ENCODE data around the gene ZRANB1.

ZRANB1 gene

GRCh38 chr10:125012851-125013528, 71.1 kb downstream of the ZRANB1 start:
- Histone ChIP-seq H2AFZ (ENCODE audit: low read length, unreplicated experiment) (no peak overlapping the region), H3K79me2 (ENCODE audit: control insufficient read depth, insufficient read depth, low read length, unreplicated experiment) (peaks cover 35% of the 10 kb centered on the region), H3K4me3 (ENCODE audit: low read depth, low read length) (no peak overlapping the region), H3K36me3 (ENCODE audit: insufficient read depth, low read length) (no peaks in the 10 kb centered on the region), H3K4me1 (ENCODE audit: control insufficient read depth, insufficient read depth, low read length, unreplicated experiment) (peaks cover 21% of the 10 kb centered on the region), H3K27me3 (ENCODE audit: insufficient read depth, low read length) (no peaks in the 10 kb centered on the region), H3K27ac (ENCODE audit: low read depth, low read length) (no peak overlapping the region)

GRCh38 chr10:125013529-125013872, 71.6 kb downstream of the ZRANB1 start:
- no peaks in the 10 kb centered on the region for H3K36me3 ChIP-seq (ENCODE audit: insufficient read depth, low read length)
- no peak overlapping the region for H2AFZ ChIP-seq (ENCODE audit: low read length, unreplicated experiment)
- H3K79me2 ChIP-seq (ENCODE audit: control insufficient read depth, insufficient read depth, low read length, unreplicated experiment) = peaks cover 36% of the 10 kb centered on the region
- H3K27ac ChIP-seq (ENCODE audit: low read depth, low read length) = no peak overlapping the region
- no peak overlapping the region for H3K4me3 ChIP-seq (ENCODE audit: low read depth, low read length)
- peaks cover 21% of the 10 kb centered on the region for H3K4me1 ChIP-seq (ENCODE audit: control insufficient read depth, insufficient read depth, low read length, unreplicated experiment)
- H3K27me3 ChIP-seq (ENCODE audit: insufficient read depth, low read length) = no peaks in the 10 kb centered on the region

- Histone ChIP-seq H3K4me1 (ENCODE audit: control insufficient read depth, insufficient read depth, low read length, unreplicated experiment) (peaks cover 21% of the 10 kb centered on the region), H3K36me3 (ENCODE audit: insufficient read depth, low read length) (no peaks in the 10 kb centered on the region), H2AFZ (ENCODE audit: low read length, unreplicated experiment) (no peak overlapping the region), H3K27me3 (ENCODE audit: insufficient read depth, low read length) (no peaks in the 10 kb centered on the region), H3K79me2 (ENCODE audit: control insufficient read depth, insufficient read depth, low read length, unreplicated experiment) (peaks cover 43% of the 10 kb centered on the region), H3K27ac (ENCODE audit: low read depth, low read length) (no peak overlapping the region), H3K4me3 (ENCODE audit: low read depth, low read length) (no peak overlapping the region)
These were observed 72.3 kb downstream of the ZRANB1 start for GRCh38 chr10:125014086-125014830.

GRCh38 chr10:125014836-125015355, 73.0 kb downstream of the ZRANB1 start:
- no peak overlapping the region for H3K4me3 ChIP-seq (ENCODE audit: low read depth, low read length)
- H2AFZ ChIP-seq (ENCODE audit: low read length, unreplicated experiment) = no peak overlapping the region
- no peak overlapping the region for H3K27ac ChIP-seq (ENCODE audit: low read depth, low read length)
- H3K4me1 ChIP-seq (ENCODE audit: control insufficient read depth, insufficient read depth, low read length, unreplicated experiment) = peaks cover 21% of the 10 kb centered on the region
- no peaks in the 10 kb centered on the region for H3K27me3 ChIP-seq (ENCODE audit: insufficient read depth, low read length)
- H3K36me3 ChIP-seq (ENCODE audit: insufficient read depth, low read length) = peaks cover 5% of the 10 kb centered on the region; the same call in 1 of the 2 replicates
- H3K79me2 ChIP-seq (ENCODE audit: control insufficient read depth, insufficient read depth, low read length, unreplicated experiment) = peaks cover 50% of the 10 kb centered on the region

GRCh38 chr10:125015356-125015944, 73.5 kb downstream of the ZRANB1 start:
- peaks cover 54% of the 10 kb centered on the region for H3K79me2 ChIP-seq (ENCODE audit: control insufficient read depth, insufficient read depth, low read length, unreplicated experiment)
- H3K27ac ChIP-seq (ENCODE audit: low read depth, low read length) = no peak overlapping the region

GRCh38 chr10:125016123-125016522, 74.2 kb downstream of the ZRANB1 start:
- H3K79me2 ChIP-seq (ENCODE audit: control insufficient read depth, insufficient read depth, low read length, unreplicated experiment) = peaks cover 61% of the 10 kb centered on the region
- peak overlapping the region; percentile 48 for H3K27ac ChIP-seq (ENCODE audit: low read depth, low read length)
- H3K27me3 ChIP-seq (ENCODE audit: insufficient read depth, low read length) = no peaks in the 10 kb centered on the region
- no peak overlapping the region for H2AFZ ChIP-seq (ENCODE audit: low read length, unreplicated experiment)
- H3K4me1 ChIP-seq (ENCODE audit: control insufficient read depth, insufficient read depth, low read length, unreplicated experiment) = peaks cover 21% of the 10 kb centered on the region
- H3K4me3 ChIP-seq (ENCODE audit: low read depth, low read length) = no peak overlapping the region
- H3K36me3 ChIP-seq (ENCODE audit: insufficient read depth, low read length) = peaks cover 16% of the 10 kb centered on the region; the same call in 1 of the 2 replicates

More at GRCh38 chr10:125015356-125015944, 73.5 kb downstream of the ZRANB1 start:
- Histone ChIP-seq H3K36me3 (ENCODE audit: insufficient read depth, low read length) (peaks cover 10% of the 10 kb centered on the region; the same call in 1 of the 2 replicates), H2AFZ (ENCODE audit: low read length, unreplicated experiment) (no peak overlapping the region), H3K27me3 (ENCODE audit: insufficient read depth, low read length) (no peaks in the 10 kb centered on the region), H3K4me3 (ENCODE audit: low read depth, low read length) (no peak overlapping the region), H3K4me1 (ENCODE audit: control insufficient read depth, insufficient read depth, low read length, unreplicated experiment) (peaks cover 21% of the 10 kb centered on the region)

- H3K4me3 ChIP-seq (ENCODE audit: low read depth, low read length) = no peak overlapping the region
- H3K27me3 ChIP-seq (ENCODE audit: insufficient read depth, low read length) = no peaks in the 10 kb centered on the region
- peaks cover 17% of the 10 kb centered on the region; the same call in 1 of the 2 replicates for H3K36me3 ChIP-seq (ENCODE audit: insufficient read depth, low read length)
- peaks cover 67% of the 10 kb centered on the region for H3K79me2 ChIP-seq (ENCODE audit: control insufficient read depth, insufficient read depth, low read length, unreplicated experiment)
- H3K4me1 ChIP-seq (ENCODE audit: control insufficient read depth, insufficient read depth, low read length, unreplicated experiment) = peaks cover 21% of the 10 kb centered on the region
- H3K27ac ChIP-seq (ENCODE audit: low read depth, low read length) = peak overlapping the region; percentile 48
- no peak overlapping the region for H2AFZ ChIP-seq (ENCODE audit: low read length, unreplicated experiment)
These were observed 74.8 kb downstream of the ZRANB1 start for GRCh38 chr10:125016611-125017202.

- peaks cover 17% of the 10 kb centered on the region; the same call in 1 of the 2 replicates for H3K36me3 ChIP-seq (ENCODE audit: insufficient read depth, low read length)
- H3K79me2 ChIP-seq (ENCODE audit: control insufficient read depth, insufficient read depth, low read length, unreplicated experiment) = peaks cover 64% of the 10 kb centered on the region
- no peak overlapping the region for H3K27ac ChIP-seq (ENCODE audit: low read depth, low read length)
- no peaks in the 10 kb centered on the region for H3K27me3 ChIP-seq (ENCODE audit: insufficient read depth, low read length)
- peaks cover 21% of the 10 kb centered on the region for H3K4me1 ChIP-seq (ENCODE audit: control insufficient read depth, insufficient read depth, low read length, unreplicated experiment)
- H2AFZ ChIP-seq (ENCODE audit: low read length, unreplicated experiment) = no peak overlapping the region
- H3K4me3 ChIP-seq (ENCODE audit: low read depth, low read length) = no peak overlapping the region
These were observed 75.8 kb downstream of the ZRANB1 start for GRCh38 chr10:125017547-125018298.

- Histone ChIP-seq H2AFZ (ENCODE audit: low read length, unreplicated experiment) (no peak overlapping the region), H3K4me1 (ENCODE audit: control insufficient read depth, insufficient read depth, low read length, unreplicated experiment) (peaks cover 21% of the 10 kb centered on the region), H3K79me2 (ENCODE audit: control insufficient read depth, insufficient read depth, low read length, unreplicated experiment) (peaks cover 60% of the 10 kb centered on the region), H3K27ac (ENCODE audit: low read depth, low read length) (no peak overlapping the region), H3K27me3 (ENCODE audit: insufficient read depth, low read length) (no peaks in the 10 kb centered on the region), H3K36me3 (ENCODE audit: insufficient read depth, low read length) (peaks cover 17% of the 10 kb centered on the region; the same call in 1 of the 2 replicates), H3K4me3 (ENCODE audit: low read depth, low read length) (no peak overlapping the region)
These were observed 76.7 kb downstream of the ZRANB1 start for GRCh38 chr10:125018576-125019143.

Measured in ACC112 (cell line).